DOHH2 (cell line): ENCODE data around the gene TMEM30B.

Experiments used
- H3F3A ChIP-seq: fragments of 200-600 bp; sonication (generic), shearing (Covaris generic); 2 replicates; pipeline ENCODE4 v1.6.0; 2016; ENCODE audit warnings: antibody characterized with exemption, mild to moderate bottlenecking; ENCODE audit not compliant: control insufficient read depth, insufficient read depth
- H3K27ac ChIP-seq: fragments of 200-600 bp; sonication (generic); 2 replicates; pipeline ENCODE4 v1.5.1; 2014; ENCODE audit warnings: low read depth, mild to moderate bottlenecking, low read length, moderate library complexity
- H3K27me3 ChIP-seq: fragments of 200-600 bp; sonication (generic); 2 replicates; pipeline ENCODE4 v1.6.1; 2014; ENCODE audit warnings: mild to moderate bottlenecking, low read length, mixed read lengths; ENCODE audit not compliant: control insufficient read depth
- H3K36me3 ChIP-seq: fragments of 200-600 bp; sonication (generic); 2 replicates; pipeline ENCODE4 v1.6.1; 2014; ENCODE audit warnings: mild to moderate bottlenecking, low read length, moderate library complexity, mixed read lengths; ENCODE audit not compliant: control insufficient read depth
- H3K4me1 ChIP-seq: fragments of 200-600 bp; sonication (generic); 2 replicates; pipeline ENCODE4 v1.6.1; 2014; ENCODE audit warnings: mild to moderate bottlenecking, low read length, mixed read lengths; ENCODE audit not compliant: control insufficient read depth
- H3K4me2 ChIP-seq: fragments of 200-600 bp; sonication (generic); 2 replicates; pipeline ENCODE4 v1.6.0; 2014; ENCODE audit warnings: mild to moderate bottlenecking, low read length, moderate library complexity
- H3K4me3 ChIP-seq: fragments of 200-600 bp; sonication (generic); 2 replicates; pipeline ENCODE4 v1.5.1; 2014; ENCODE audit warnings: mild to moderate bottlenecking, low read length, mixed read lengths
- H3K79me2 ChIP-seq: fragments of 200-600 bp; sonication (generic); 2 replicates; pipeline ENCODE4 v1.6.1; 2014; ENCODE audit warnings: mild to moderate bottlenecking, low read length, mixed read lengths; ENCODE audit not compliant: control insufficient read depth
- H3K9me2 ChIP-seq: fragments of 200-600 bp; sonication (generic); replicated peaks from 2 replicates; pipeline ENCODE4 v1.6.1; 2014; ENCODE audit warnings: mild to moderate bottlenecking, low read length, mixed read lengths; ENCODE audit not compliant: control insufficient read depth
- H3K9me3 ChIP-seq: fragments of 200-600 bp; sonication (generic); 2 replicates; pipeline ENCODE4 v1.6.1; 2014; ENCODE audit warnings: antibody characterized with exemption, low read length, mixed read lengths; ENCODE audit not compliant: control insufficient read depth, insufficient read depth
- H4K20me1 ChIP-seq: fragments of 200-600 bp; sonication (generic); 2 replicates; pipeline ENCODE4 v1.6.0; 2014; ENCODE audit warnings: low read depth, mild to moderate bottlenecking, antibody characterized with exemption, low read length, moderate library complexity; ENCODE audit not compliant: control insufficient read depth, insufficient read depth
- CTCF ChIP-seq: fragments of 200-600 bp; sonication (generic); IDR thresholded peaks from one replicate; pipeline ENCODE4 v1.5.1; 2014; ENCODE audit warnings: antibody characterized with exemption, mild to moderate bottlenecking, low read depth, low read length; ENCODE audit not compliant: poor library complexity, severe bottlenecking
- EZH2phosphoT487 ChIP-seq: fragments of 200-600 bp; sonication (generic); IDR thresholded peaks from 2 replicates; pipeline ENCODE4 v1.6.1; 2017; ENCODE audit warnings: borderline replicate concordance, mild to moderate bottlenecking, antibody characterized with exemption, low read length, moderate library complexity, mixed read lengths

TMEM30B gene

GRCh38 chr14:61271552-61271951 lies 9.6 kb downstream of the TMEM30B start:
- no peaks in the 10 kb centered on the region for H3F3A ChIP-seq
- H3K4me2 ChIP-seq, result no peak overlapping the region
- H3K27ac ChIP-seq, result no peak overlapping the region
- peaks cover 3% of the 10 kb centered on the region; the same call in 1 of the 2 replicates for H3K27me3 ChIP-seq
- no peaks in the 10 kb centered on the region for H3K9me3 ChIP-seq
- no peaks in the 10 kb centered on the region for H3K4me1 ChIP-seq
- no peaks in the 10 kb centered on the region for H3K79me2 ChIP-seq
- no peaks in the 10 kb centered on the region for H3K9me2 ChIP-seq
- no peak overlapping the region for H3K4me3 ChIP-seq
- H4K20me1 ChIP-seq, result no peaks in the 10 kb centered on the region
- no peaks in the 10 kb centered on the region for H3K36me3 ChIP-seq
- no peak for TF ChIP-seq EZH2phosphoT487
- no peak for TF ChIP-seq CTCF

DNA sequence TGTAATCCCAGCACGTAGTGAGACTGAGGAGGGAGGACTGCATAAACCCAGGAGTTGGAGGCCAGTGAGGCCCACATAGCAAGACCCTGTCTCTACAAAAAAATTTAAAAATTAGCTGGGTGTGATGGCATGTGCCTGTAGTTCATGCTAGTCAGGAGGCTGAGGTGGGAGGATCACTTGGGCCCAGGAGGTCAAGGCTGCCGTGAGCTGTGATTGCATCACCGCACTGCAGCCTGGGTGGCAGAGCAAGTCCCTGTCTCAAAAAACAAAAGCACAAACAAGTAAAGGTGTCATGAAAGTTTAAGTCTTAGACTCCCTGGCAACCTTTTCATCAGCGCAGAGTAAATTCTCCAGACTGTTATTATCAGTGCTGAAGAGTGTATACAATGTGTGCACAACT lies 10.4 kb downstream of the TMEM30B start:
- no peak overlapping the region for H3K27ac ChIP-seq
- peaks cover 3% of the 10 kb centered on the region; the same call in 1 of the 2 replicates for H3K27me3 ChIP-seq
- no peaks in the 10 kb centered on the region for H3K9me2 ChIP-seq
- H4K20me1 ChIP-seq, result no peaks in the 10 kb centered on the region
- no peaks in the 10 kb centered on the region for H3K9me3 ChIP-seq
- H3F3A ChIP-seq, result no peaks in the 10 kb centered on the region
- no peaks in the 10 kb centered on the region for H3K36me3 ChIP-seq
- TF ChIP-seq CTCF, result no peak
- TF ChIP-seq EZH2phosphoT487, result no peak
- H3K4me1 ChIP-seq, result no peaks in the 10 kb centered on the region
- no peak overlapping the region for H3K4me3 ChIP-seq
- no peak overlapping the region for H3K4me2 ChIP-seq
- H3K79me2 ChIP-seq, result no peaks in the 10 kb centered on the region

DNA sequence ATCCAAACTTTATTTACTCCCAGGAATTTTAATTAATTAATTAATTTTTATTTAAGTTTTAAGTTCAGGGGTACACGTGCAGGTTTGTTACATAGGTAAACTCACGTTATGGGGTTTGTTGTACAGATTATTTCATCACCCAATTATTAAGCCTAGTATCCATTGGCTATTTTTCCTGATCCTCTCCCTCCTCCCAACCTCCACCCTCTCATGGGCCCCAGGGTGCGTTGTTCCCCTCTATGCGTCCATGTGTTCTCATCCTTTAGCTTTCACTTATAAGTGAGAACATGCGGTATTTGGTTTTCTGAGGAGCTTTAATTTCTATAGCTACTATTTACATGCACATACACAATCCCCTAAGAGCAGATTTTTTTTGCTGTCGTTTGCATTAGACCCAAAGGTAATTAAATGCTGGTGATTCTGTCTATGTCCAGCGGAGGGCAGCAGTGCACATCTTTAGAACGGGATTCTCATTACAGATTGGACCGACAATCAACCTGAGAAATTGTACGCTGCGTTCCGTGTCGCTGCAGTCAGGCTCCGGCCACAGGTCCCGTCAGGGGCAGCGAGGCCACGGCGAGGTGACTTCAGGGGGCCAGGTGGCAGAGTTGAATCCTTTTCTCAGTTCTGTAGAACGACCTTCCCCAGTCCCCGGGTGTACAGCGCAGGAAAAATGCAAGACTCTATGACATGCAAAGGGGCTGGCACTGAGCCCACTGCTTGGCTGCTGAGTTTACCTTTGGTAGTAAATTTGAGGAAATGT lies 11.6 kb downstream of the TMEM30B start:
- Histone ChIP-seq H3K4me3 (peak overlapping the region; percentile 53), H3K9me3 (no peaks in the 10 kb centered on the region), H3K4me1 (no peaks in the 10 kb centered on the region), H3K27me3 (peaks cover 3% of the 10 kb centered on the region; the same call in 1 of the 2 replicates), H3K9me2 (no peaks in the 10 kb centered on the region), H3F3A (no peaks in the 10 kb centered on the region), H3K4me2 (peak overlapping the region; percentile 62), H3K79me2 (no peaks in the 10 kb centered on the region), H3K27ac (no peak overlapping the region), H4K20me1 (no peaks in the 10 kb centered on the region), H3K36me3 (no peaks in the 10 kb centered on the region)
- TF ChIP-seq EZH2phosphoT487, result no peak
- TF ChIP-seq CTCF, result peak; percentile 83
